Loucy (cell line): ENCODE data around the gene STX1A.
"Not testable (repeated sequence)": the region's sequence is repeated elsewhere in the genome, so short reads cannot be mapped to it uniquely, and the experiment has no call there.

Source experiments
- H2AFZ ChIP-seq: fragments of 200-600 bp; sonication (generic); 2 replicates; pipeline ENCODE4 v1.6.0; 2016; ENCODE audit warnings: antibody characterized with exemption, mild to moderate bottlenecking, low read length, moderate library complexity
- H3F3A ChIP-seq: fragments of 200-600 bp; 2 replicates; pipeline ENCODE4 v1.6.0; 2016; ENCODE audit warnings: antibody characterized with exemption, low read depth, mild to moderate bottlenecking
- H3K27me3 ChIP-seq: fragments of 200-600 bp; sonication (generic); 2 replicates; pipeline ENCODE4 v1.6.1; 2014; ENCODE audit warnings: low read length, mild to moderate bottlenecking; ENCODE audit not compliant: insufficient read depth, poor library complexity, severe bottlenecking
- H3K36me3 ChIP-seq: fragments of 200-600 bp; sonication (generic); 2 replicates; pipeline ENCODE4 v1.6.1; 2016; ENCODE audit warnings: low read length; ENCODE audit not compliant: insufficient read depth
- H3K4me1 ChIP-seq: fragments of 200-600 bp; sonication (generic); 2 replicates; pipeline ENCODE4 v1.5.1; 2014; ENCODE audit warnings: low read length, mild to moderate bottlenecking; ENCODE audit not compliant: insufficient read depth, poor library complexity, severe bottlenecking
- H3K4me2 ChIP-seq: fragments of 200-600 bp; sonication (generic); 2 replicates; pipeline ENCODE4 v1.6.0; 2014; ENCODE audit warnings: antibody characterized with exemption, low read length, low read depth, mild to moderate bottlenecking; ENCODE audit not compliant: poor library complexity, severe bottlenecking
- H3K4me3 ChIP-seq: fragments of 200-600 bp; sonication (generic); 2 replicates; pipeline ENCODE4 v1.5.1; 2014; ENCODE audit warnings: low read length, mild to moderate bottlenecking, mixed read lengths; ENCODE audit not compliant: poor library complexity, severe bottlenecking
- H3K79me2 ChIP-seq: fragments of 200-600 bp; sonication (generic); 2 replicates; pipeline ENCODE4 v1.6.1; 2014; ENCODE audit warnings: low read length; ENCODE audit not compliant: insufficient read depth
- H3K9ac ChIP-seq: fragments of 200-600 bp; sonication (generic); 2 replicates; pipeline ENCODE4 v1.6.0; 2014; ENCODE audit warnings: mild to moderate bottlenecking, low read depth, low read length, moderate library complexity; ENCODE audit not compliant: poor library complexity, severe bottlenecking
- H3K9me2 ChIP-seq: fragments of 200-600 bp; sonication (generic); replicated peaks from 2 replicates; pipeline ENCODE4 v1.6.1; 2016; ENCODE audit warnings: low read depth, low read length, mixed read lengths
- H3K9me3 ChIP-seq: fragments of 200-600 bp; sonication (generic); 2 replicates; pipeline ENCODE4 v1.6.1; 2014; ENCODE audit warnings: mild to moderate bottlenecking, antibody characterized with exemption, low read length, low read depth; ENCODE audit not compliant: insufficient read depth
- H4K20me1 ChIP-seq: fragments of 200-600 bp; sonication (generic); 2 replicates; pipeline ENCODE4 v1.6.0; 2014; ENCODE audit warnings: antibody characterized with exemption, low read length, mild to moderate bottlenecking; ENCODE audit not compliant: insufficient read depth, poor library complexity, severe bottlenecking
- EZH2phosphoT487 ChIP-seq: fragments of 200-600 bp; IDR thresholded peaks from 2 replicates; pipeline ENCODE4 v1.6.1; 2018; ENCODE audit warnings: antibody characterized with exemption, mild to moderate bottlenecking, moderate library complexity, borderline replicate concordance
- TF ChIP-seq, protein P1 (sequence below): fragments of 200-600 bp; sonication (generic); conservative IDR thresholded peaks from 2 replicates; pipeline ENCODE4 v1.5.1; 2014; ENCODE audit warnings: mild to moderate bottlenecking, antibody characterized with exemption, low read length

The STX1A gene

DNA sequence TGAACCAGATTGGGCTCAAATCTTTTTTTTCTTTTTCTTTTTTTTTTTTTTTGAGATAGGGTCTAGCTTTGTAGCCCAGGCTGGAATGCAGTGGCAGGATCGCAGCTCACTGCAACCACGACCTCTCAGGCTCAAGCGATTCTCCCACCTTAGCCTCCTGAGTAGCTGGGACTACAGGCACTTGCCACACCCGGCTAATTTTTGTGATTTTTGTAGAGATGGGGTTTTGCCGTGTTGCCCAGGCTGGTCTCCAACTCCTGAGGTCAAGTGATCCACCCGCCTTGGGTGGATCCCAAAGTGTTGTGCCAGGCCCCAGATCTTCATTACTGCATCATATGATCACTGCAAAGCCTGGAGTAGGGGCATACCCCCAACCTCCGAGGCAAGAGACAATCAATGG is 39.0 kb downstream of the STX1A start:
- Histone ChIP-seq H3K36me3 (no peaks in the 10 kb centered on the region), H3K4me3 (no peak overlapping the region), H3F3A (no peaks in the 10 kb centered on the region), H3K9ac (no peak overlapping the region), H3K9me3 (no peaks in the 10 kb centered on the region), H4K20me1 (peaks cover 17% of the 10 kb centered on the region), H3K79me2 (peaks cover 56% of the 10 kb centered on the region), H3K4me2 (peak overlapping the region; percentile 99), H2AFZ (no peak overlapping the region), H3K9me2 (no peaks in the 10 kb centered on the region), H3K4me1 (peaks cover 16% of the 10 kb centered on the region), H3K27me3 (no peaks in the 10 kb centered on the region)
- TF ChIP-seq EZH2phosphoT487 = no peak
- TF ChIP-seq, protein P1, sequence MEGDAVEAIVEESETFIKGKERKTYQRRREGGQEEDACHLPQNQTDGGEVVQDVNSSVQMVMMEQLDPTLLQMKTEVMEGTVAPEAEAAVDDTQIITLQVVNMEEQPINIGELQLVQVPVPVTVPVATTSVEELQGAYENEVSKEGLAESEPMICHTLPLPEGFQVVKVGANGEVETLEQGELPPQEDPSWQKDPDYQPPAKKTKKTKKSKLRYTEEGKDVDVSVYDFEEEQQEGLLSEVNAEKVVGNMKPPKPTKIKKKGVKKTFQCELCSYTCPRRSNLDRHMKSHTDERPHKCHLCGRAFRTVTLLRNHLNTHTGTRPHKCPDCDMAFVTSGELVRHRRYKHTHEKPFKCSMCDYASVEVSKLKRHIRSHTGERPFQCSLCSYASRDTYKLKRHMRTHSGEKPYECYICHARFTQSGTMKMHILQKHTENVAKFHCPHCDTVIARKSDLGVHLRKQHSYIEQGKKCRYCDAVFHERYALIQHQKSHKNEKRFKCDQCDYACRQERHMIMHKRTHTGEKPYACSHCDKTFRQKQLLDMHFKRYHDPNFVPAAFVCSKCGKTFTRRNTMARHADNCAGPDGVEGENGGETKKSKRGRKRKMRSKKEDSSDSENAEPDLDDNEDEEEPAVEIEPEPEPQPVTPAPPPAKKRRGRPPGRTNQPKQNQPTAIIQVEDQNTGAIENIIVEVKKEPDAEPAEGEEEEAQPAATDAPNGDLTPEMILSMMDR = no peak

DNA sequence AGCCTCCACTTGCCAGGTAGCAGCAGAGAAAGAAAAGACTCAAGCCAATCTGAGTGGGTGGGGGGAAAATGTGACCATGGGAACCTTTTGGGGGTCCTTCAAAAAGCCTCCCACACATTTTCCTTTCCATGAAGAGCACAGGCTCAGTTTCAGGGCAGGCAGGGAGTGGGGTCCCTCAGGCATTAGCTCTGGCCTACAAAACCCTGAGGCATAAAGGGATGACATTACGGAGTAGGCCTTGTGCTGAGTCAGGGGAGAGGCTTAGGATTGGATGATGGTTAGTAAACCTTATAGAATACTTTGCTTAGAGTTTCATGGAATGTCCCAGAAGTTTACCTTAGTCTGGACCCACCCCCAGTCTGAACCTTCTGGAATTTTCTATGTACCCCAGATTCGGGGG is 39.8 kb downstream of the STX1A start:
- Histone ChIP-seq H3K9ac (no peak overlapping the region), H3K27me3 (no peaks in the 10 kb centered on the region), H4K20me1 (peaks cover 17% of the 10 kb centered on the region), H3F3A (no peaks in the 10 kb centered on the region), H3K36me3 (no peaks in the 10 kb centered on the region), H3K4me3 (no peak overlapping the region), H3K9me2 (no peaks in the 10 kb centered on the region), H2AFZ (no peak overlapping the region), H3K4me1 (peaks cover 14% of the 10 kb centered on the region), H3K9me3 (no peaks in the 10 kb centered on the region), H3K4me2 (no peak overlapping the region), H3K79me2 (peaks cover 48% of the 10 kb centered on the region)
- no peak for TF ChIP-seq EZH2phosphoT487
- TF ChIP-seq, protein P1 = no peak

DNA sequence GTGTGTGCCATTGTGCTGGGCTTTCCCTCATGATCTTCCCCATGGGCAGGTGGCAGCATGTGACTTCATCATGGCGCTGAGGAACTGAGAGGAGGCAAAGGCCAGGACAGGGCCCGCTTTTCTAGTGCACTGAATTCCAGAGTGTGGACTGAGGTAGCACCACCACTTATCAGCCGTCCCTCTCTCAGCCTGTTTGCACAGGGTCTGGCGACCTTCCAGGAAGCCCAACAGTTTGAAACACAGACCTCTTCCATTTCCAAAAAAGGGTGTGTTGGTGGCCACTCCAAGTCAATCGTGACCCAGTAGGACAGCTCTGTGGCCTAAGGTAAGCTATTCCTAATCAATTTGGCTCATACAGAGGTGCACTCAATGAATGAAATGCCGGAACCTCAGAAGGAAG is 40.6 kb downstream of the STX1A start:
- no peaks in the 10 kb centered on the region for H3K27me3 ChIP-seq
- H3K9me2 ChIP-seq = no peaks in the 10 kb centered on the region
- peaks cover 14% of the 10 kb centered on the region for H3K4me1 ChIP-seq
- no peak overlapping the region for H2AFZ ChIP-seq
- no peak overlapping the region for H3K4me3 ChIP-seq
- peaks cover 40% of the 10 kb centered on the region for H3K79me2 ChIP-seq
- H3K9me3 ChIP-seq = no peaks in the 10 kb centered on the region
- H3K36me3 ChIP-seq = no peaks in the 10 kb centered on the region
- H3K4me2 ChIP-seq = no peak overlapping the region
- no peaks in the 10 kb centered on the region for H3F3A ChIP-seq
- TF ChIP-seq, protein P1 = no peak
- H4K20me1 ChIP-seq = peaks cover 12% of the 10 kb centered on the region
- no peak overlapping the region for H3K9ac ChIP-seq

DNA sequence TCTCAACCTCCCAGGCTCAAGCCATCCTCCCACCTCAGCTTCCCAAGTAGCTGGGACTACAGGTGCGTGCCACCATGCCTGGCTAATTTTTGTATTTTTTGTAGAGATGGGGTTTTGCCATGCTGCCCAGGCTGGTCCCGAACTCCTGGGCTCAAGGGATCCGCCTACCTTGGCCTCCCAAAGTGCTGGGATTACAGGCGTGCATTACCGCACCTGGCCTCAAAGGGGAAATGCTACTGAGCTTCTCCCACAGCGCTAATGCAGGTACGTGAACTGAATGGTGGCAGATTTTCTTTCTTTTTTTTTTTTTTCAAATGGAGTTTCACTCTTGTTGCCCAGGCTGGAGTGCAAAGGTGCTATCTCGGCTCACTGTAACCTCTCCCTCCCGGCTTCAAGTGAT is 43.4 kb downstream of the STX1A start:
- not testable (repeated sequence) for H3K9me2 ChIP-seq, H3K4me2 ChIP-seq, H3K9ac ChIP-seq, H3K4me1 ChIP-seq, H2AFZ ChIP-seq, H4K20me1 ChIP-seq, H3F3A ChIP-seq, H3K36me3 ChIP-seq, H3K9me3 ChIP-seq, H3K4me3 ChIP-seq, H3K27me3 ChIP-seq
- H3K79me2 ChIP-seq = peaks cover 15% of the 10 kb centered on the region
